GM12878 (cell line): Measurements from ENCODE around the gene CD93. TPM values are rescaled to one million over a fixed set of nuclear protein-coding genes. Genes with fewer than 3 reads are reported as not detected.

Experiments
- ATAC-seq: fragments of 200-7000 bp; cut with Tn5 transposase; 3 replicates; pipeline ENCODE4 v1.9.1; 2020; ENCODE audit warnings: mild to moderate bottlenecking, moderate library complexity
- BruUV-seq: library from RNA; stranded (reverse); fragments of 400-500 nt; replicated peaks from 2 replicates; lab custom pipeline; 2021; lab: Mats Ljungman, UMichigan
- CTCF ChIA-PET: fragments of 300-600 bp; sonication (Branson Sonifier 250); formaldehyde crosslinking; extraction: SDS; loops from one replicate; lab custom pipeline; 2021; ENCODE audit warnings: inconsistent platforms; lab: Yijun Ruan, JAX
- POLR2A ChIA-PET: fragments of 350-600 bp; formaldehyde crosslinking; extraction: SDS; loops from one replicate; lab custom pipeline; 2021; ENCODE audit warnings: inconsistent platforms; lab: Charles Lee
- RAD21 ChIA-PET: fragments of 300-600 bp; sonication (Branson Sonifier 250); formaldehyde crosslinking; loops from one replicate; lab custom pipeline; 2023; ENCODE audit warnings: antibody characterized with exemption; ENCODE audit not compliant: unreplicated experiment; lab: Charles Lee
- SMC1A ChIA-PET: fragments of 300-600 bp; sonication (Branson Sonifier 250); formaldehyde crosslinking; loops from one replicate; lab custom pipeline; 2023; ENCODE audit not compliant: unreplicated experiment, uncharacterized antibody; lab: Charles Lee
- DNase-seq: peaks from one replicate; pipeline ENCODE4 v3.0.0-alpha.2; 2011; ENCODE audit warnings: low read depth, low spot score
- FAIRE-seq: peaks from 3 replicates; lab custom pipeline; 2011; peaks lifted over from hg19 to GRCh38; lab: Jason Lieb, UNC
- H2AFZ ChIP-seq: 2 replicates; pipeline ENCODE4 v1.6.0; 2011; ENCODE audit warnings: low read depth, low read length, control low read depth; ENCODE audit not compliant: control insufficient read depth
- H3K27ac ChIP-seq: 2 replicates; pipeline ENCODE4 v1.5.1; 2011; ENCODE audit warnings: control low read depth; ENCODE audit not compliant: control insufficient read depth, insufficient read depth
- H3K27me3 ChIP-seq, 2 experiments: replicated peaks in 1 of 2; 2 replicates each; pipeline versions ENCODE4 v1.6.0 to v1.6.1; 2011; ENCODE audit warnings: low read length in 1 of 2; ENCODE audit not compliant: control insufficient read depth in 2 of 2, insufficient read depth in 2 of 2
- H3K36me3 ChIP-seq, 2 experiments: 2 replicates each; pipeline ENCODE4 v1.5.1; 2011; ENCODE audit warnings: low read length in 1 of 2; ENCODE audit not compliant: control insufficient read depth in 2 of 2, insufficient read depth in 2 of 2
- H3K4me1 ChIP-seq: 2 replicates; pipeline ENCODE4 v1.6.1; 2011; ENCODE audit warnings: mild to moderate bottlenecking, low read length, moderate library complexity, mixed read lengths; ENCODE audit not compliant: control insufficient read depth, insufficient read depth
- H3K4me2 ChIP-seq: 2 replicates; pipeline ENCODE4 v1.6.0; 2011; ENCODE audit warnings: control low read depth; ENCODE audit not compliant: control insufficient read depth, insufficient read depth
- H3K4me3 ChIP-seq: fragments of 200-600 bp; sonication (generic); 2 replicates; pipeline ENCODE4 v1.5.1; 2016
- H3K79me2 ChIP-seq: 2 replicates; pipeline ENCODE4 v1.6.0; 2011; ENCODE audit warnings: low read length; ENCODE audit not compliant: control insufficient read depth, insufficient read depth
- H3K9ac ChIP-seq: 2 replicates; pipeline ENCODE4 v1.8.0; 2011; ENCODE audit warnings: low read length, control low read depth, mixed read lengths; ENCODE audit not compliant: control insufficient read depth, insufficient read depth
- H3K9me3 ChIP-seq: replicated peaks from 3 replicates; pipeline ENCODE4 v1.5.1; 2011; ENCODE audit warnings: mild to moderate bottlenecking, low read length; ENCODE audit not compliant: control insufficient read depth, insufficient read depth
- H4K20me1 ChIP-seq: 2 replicates; pipeline ENCODE4 v1.6.0; 2011; ENCODE audit not compliant: control insufficient read depth, insufficient read depth
- GABPA ChIP-seq: IDR thresholded peaks from 2 replicates; pipeline ENCODE4 v1.6.1; 2014; ENCODE audit warnings: antibody characterized with exemption, low read depth, mild to moderate bottlenecking, inconsistent platforms
- MYC ChIP-seq: IDR thresholded peaks from 2 replicates; pipeline ENCODE4 v1.6.1; 2011; ENCODE audit warnings: mild to moderate bottlenecking, low read length, moderate library complexity, inconsistent platforms; ENCODE audit not compliant: insufficient read depth, insufficient replicate concordance, insufficient read length, severe bottlenecking
- RAD51 ChIP-seq: fragments of 450-650 bp; IDR thresholded peaks from 2 replicates; pipeline ENCODE4 v1.6.1; 2016; ENCODE audit warnings: moderate library complexity, mild to moderate bottlenecking, inconsistent platforms
- RUNX3 ChIP-seq: IDR thresholded peaks from 2 replicates; pipeline ENCODE4 v1.6.1; 2012; ENCODE audit warnings: low read length, inconsistent platforms
- SPI1 ChIP-seq: IDR thresholded peaks from 2 replicates; pipeline ENCODE4 v1.6.1; 2011; ENCODE audit warnings: low read depth, mild to moderate bottlenecking, low read length, moderate library complexity, borderline replicate concordance; ENCODE audit not compliant: insufficient read depth
- WGBS: methylation state at CpG from one replicate; pipeline ENCODE4 v1.1.6; 2016; ENCODE audit warnings: low lambda C conversion rate; ENCODE audit not compliant: insufficient replicate concordance, insufficient coverage; ENCODE audit errors: missing lambda C conversion rate; 5-methylcytosine and 5-hydroxymethylcytosine counted together
- in situ Hi-C: fragments of 300-500 bp; cut with MboI; formaldehyde crosslinking; loops from 9 replicates; pipeline ENCODE4 v1.14.3; 2018; ENCODE audit warnings: mixed read lengths
- intact Hi-C: fragments of 100-400 bp; cut with micrococcal nuclease; formaldehyde crosslinking; loops from one replicate; pipeline ENCODE4 v1.14.2; 2022; ENCODE audit not compliant: unreplicated experiment
- polyA plus RNA-seq, 11 experiments: library from polyadenylated mRNA; depleted of rRNA in 4 of 11; unstranded in 6 of 11; stranded (reverse) in 5 of 11; fragments of >200 nt; fragmentation: Nextera tagmentation in 4 of 11; fragmentation: Illumina TruSeq in 1 of 11; extraction: Ambion mirVana in 4 of 11; extraction: Trizol in 1 of 11; gene quantifications; 1 replicate in 1 of 11; 2 replicates in 10 of 11; pipeline versions ENCODE4 v1.2.1 to v1.2.3, GENCODE V29; 2011 to 2016; ENCODE audit warnings: inconsistent platforms in 2 of 11, missing spikeins in 2 of 11, low read depth in 1 of 11
- total RNA-seq, 4 experiments: library from RNA; depleted of rRNA in 3 of 4; stranded (reverse); fragments of >200 nt in 3 of 4; fragmentation: Illumina TruSeq in 1 of 4; extraction: Trizol in 1 of 4; gene quantifications; 2 replicates each; pipeline versions ENCODE4 v1.2.1 to v1.2.3, GENCODE V29; 2013 to 2021

CD93 gene
- total and polyA plus RNA-seq, 10 of the 15 experiments (the other 5 are each of a cell fraction or from before 2014, with no cell fraction given): 0.20 to 2.7 (median 0.92) TPM

DNA sequence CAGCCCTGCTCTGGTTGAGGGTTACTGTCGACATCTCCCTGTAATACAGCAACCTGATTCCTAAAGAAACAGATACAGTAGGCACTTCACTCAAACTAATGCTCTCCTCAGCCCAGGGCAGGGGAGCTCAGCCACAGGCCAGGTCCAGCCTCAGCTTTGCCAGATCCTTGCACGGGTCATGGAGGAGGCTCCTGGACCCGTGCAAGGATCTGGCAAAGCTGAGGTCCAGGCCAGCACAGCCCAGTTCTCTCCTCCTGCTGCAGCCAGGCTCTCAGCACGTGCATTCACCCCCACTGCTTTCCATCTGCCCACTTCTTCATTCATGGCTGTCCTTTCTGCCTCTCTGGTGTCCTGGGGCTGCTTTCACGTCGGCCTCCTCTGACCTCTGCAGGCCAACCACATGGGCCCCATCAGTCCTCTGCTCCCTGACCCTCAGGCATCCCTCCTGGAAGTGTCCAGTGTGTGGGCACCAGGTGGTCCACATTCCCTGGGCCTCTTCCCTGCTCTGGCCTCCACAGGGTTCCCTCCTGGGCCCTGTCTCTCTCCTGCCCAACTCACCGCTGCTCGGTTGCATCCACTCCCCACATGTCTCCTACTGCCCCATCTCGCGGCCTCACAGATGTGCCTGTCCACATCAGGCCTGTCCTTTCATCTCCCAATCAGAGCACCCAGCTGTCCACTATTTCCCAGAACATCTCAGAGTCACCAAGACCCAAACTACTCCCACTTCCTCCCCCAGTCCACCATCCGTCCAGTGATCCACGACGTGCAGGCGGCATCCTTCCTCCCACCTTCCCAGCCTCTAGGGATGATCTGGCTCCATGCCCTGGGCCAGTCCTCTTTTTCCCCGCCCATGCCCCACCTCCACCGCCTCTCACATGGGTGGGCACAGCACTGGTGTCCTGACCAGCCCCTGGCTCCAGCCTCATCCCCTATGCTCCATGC lies 11.8 kb upstream of the CD93 start:
- no peaks in the 10 kb centered on the region for H3K79me2 ChIP-seq
- no peak overlapping the region for H3K4me2 ChIP-seq
- BruUV-seq: no TSS peak
- ChIA-PET RAD21 (interaction anchor here (3.2 kb wide), 1 partner anchor 19 kb away, joined by 20 read pairs; no protein-coding TSS in a partner anchor), CTCF (no interaction called here), POLR2A (no interaction called here), SMC1A (interaction anchor here (1.3 to 4.3 kb wide), 3 partner anchors 11 to 51 kb away, joined by 3 to 52 read pairs (median 3); no protein-coding TSS in a partner anchor)
- H3K9me3 ChIP-seq: no peaks in the 10 kb centered on the region
- FAIRE-seq (no peak), ATAC-seq (no peak), DNase-seq (no peak)
- 24% methylated on average over 15 of the region's 16 CpGs for WGBS
- in situ Hi-C loops: no loop called here
- H3K27ac ChIP-seq: no peak overlapping the region
- peaks cover 0 to 6% of the 10 kb centered on the region in 2 experiments; a peak in 1 of 4 replicates for H3K27me3 ChIP-seq
- H3K9ac ChIP-seq: no peak overlapping the region
- H3K4me1 ChIP-seq: no peaks in the 10 kb centered on the region
- H3K36me3 ChIP-seq: no peaks in the 10 kb centered on the region
- no peak overlapping the region for H3K4me3 ChIP-seq
- no peak overlapping the region for H2AFZ ChIP-seq
- H4K20me1 ChIP-seq: no peaks in the 10 kb centered on the region
- intact Hi-C loops: no loop called here
- TF ChIP-seq GABPA (no peak), SPI1 (peak; percentile 42; the same call in 1 of the 2 replicates), RUNX3 (no peak), RAD51 (no peak), MYC (no peak)
